Hematopoietic multipotent progenitor cell treated with erythropoietin and hydrocortisone succinate and interleukin-3 and kit ligand, for 17 days (in vitro differentiated cells): ENCODE measurements around the gene DDX31.

Source experiments
- DNase-seq: peaks from one replicate; pipeline ENCODE4 v3.0.0-alpha.2; 2015; ENCODE audit warnings: low spot score

The DDX31 gene

GRCh38 chr9:132637351-132637750 lies 32.4 kb downstream of the DDX31 start:
- DNase-seq, result no peak

DNA sequence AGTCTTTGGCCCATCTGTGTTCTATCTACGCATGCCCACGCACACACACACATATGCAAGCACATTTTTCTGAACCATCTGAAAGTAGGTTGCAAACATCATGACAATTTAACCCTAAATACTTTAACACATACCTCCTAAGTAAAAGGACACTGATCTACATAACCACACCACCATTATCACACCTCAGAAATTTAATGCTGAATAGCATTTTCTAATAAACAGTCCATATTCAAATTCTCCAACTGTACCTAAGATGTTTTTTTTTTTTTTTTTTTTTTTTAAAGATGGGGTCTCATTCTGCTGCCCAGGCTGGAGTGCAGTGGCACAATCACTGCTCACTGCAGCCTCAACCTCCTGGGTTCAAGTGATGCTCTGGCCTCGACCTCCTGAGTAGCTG lies 35.5 kb downstream of the DDX31 start:
- DNase-seq, result no peak

- DNase-seq, result no peak
Observed at GRCh38 chr9:132632413-132633129, 37.2 kb downstream of the DDX31 start.

DNA sequence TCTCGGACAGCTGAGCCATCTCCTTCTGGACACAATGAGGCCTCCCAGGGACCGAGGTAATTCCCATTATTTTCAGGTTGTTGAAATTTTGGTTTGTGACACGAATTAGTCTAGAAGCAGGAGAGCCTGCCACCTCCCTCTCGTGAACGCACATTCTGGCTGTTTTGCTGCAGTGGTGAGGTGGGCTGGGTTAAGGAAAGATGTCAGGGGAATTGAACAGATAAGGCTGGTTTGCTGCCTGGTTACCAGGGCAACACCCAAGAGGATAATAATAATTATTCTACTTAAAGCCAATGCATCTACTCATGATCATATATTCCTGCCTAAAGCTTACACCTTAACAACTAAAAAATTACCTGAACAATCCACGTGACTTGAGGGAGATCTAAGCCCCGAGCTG lies 38.1 kb downstream of the DDX31 start:
- DNase-seq, result no peak

DNA sequence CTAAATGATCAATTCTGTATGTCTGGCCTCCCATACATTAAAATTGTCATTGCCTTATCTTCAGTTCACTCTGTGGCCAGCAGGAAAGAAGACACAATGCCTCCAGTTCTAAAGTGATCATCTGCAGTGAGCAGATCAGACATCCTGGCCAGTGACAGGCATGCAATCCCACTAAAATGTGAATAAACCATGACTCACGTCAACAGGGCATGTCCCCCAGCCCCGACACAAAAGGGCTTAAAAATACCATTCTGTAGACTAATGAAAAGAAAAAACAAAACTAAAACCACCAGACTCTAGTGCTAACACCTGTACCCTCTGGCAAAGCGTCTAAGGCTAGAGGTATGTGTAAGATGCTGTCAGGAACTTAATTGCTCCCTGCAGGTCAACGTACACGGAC lies 38.5 kb downstream of the DDX31 start:
- no peak for DNase-seq

DNA sequence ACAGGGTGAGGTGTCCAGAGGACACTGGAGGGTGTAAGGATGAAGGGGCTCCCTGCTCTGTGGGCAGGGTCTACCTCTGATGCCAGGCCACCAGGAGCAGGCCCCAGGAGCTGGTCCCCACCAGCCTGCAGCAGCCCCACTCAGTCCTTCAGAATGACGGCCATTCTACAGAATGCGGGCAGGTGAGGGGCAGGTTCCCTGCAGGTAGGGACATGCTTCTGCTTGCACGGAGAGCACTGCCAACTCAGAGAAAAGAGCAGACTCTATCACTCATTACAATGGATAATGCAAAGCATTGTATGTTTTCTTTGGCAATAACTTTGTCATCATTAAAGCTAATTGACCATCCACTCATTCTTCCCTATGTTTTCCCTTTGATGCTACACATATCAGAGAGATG lies 39.0 kb downstream of the DDX31 start:
- no peak for DNase-seq

DNA sequence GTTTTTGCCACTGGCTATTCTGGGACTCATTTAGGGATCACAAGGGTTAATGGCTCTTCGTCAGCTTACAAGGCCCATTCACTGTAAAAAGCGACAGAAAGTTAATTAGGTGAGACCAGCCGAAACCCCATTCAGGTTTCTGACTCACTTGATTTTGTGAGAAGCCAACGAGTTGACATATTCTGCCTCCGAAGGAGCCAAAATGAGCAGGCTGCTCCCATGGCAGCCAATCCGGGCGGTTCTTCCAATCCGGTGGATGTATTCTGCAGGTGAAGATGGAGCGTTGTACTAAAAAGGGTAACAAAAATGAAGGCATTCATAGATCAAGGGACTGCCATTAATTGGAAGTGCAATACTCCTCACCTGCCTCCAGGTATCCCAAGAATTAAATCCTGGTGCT lies 39.7 kb downstream of the DDX31 start:
- no peak for DNase-seq

GRCh38 chr9:132628746-132629145 lies 41.0 kb downstream of the DDX31 start:
- DNase-seq, result no peak

GRCh38 chr9:132627594-132627993 lies 42.2 kb downstream of the DDX31 start:
- no peak for DNase-seq

GRCh38 chr9:132627106-132627505 lies 42.7 kb downstream of the DDX31 start:
- DNase-seq, result no peak

- no peak for DNase-seq
Observed at GRCh38 chr9:132626285-132626684, 43.5 kb downstream of the DDX31 start.

DNA sequence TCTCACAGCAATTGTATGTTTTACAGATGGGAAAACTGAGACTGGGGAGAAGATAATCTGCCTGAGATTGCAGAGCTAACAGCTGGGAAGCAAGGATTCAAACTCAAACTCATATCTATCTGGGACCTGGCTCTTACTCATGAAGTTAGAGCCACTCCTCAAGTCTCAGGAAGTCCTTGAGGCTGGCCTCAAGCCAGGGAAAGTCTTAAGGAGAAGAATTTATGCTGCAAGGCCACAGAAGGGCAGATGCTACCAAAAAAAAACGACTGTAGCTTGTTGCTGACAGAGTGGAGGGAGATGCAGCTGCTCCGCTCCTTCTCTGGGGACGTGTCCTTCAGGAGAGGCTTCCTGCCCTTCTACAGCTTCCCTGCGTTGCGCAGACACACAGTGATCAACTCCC lies 47.6 kb downstream of the DDX31 start:
- DNase-seq, result no peak

DNA sequence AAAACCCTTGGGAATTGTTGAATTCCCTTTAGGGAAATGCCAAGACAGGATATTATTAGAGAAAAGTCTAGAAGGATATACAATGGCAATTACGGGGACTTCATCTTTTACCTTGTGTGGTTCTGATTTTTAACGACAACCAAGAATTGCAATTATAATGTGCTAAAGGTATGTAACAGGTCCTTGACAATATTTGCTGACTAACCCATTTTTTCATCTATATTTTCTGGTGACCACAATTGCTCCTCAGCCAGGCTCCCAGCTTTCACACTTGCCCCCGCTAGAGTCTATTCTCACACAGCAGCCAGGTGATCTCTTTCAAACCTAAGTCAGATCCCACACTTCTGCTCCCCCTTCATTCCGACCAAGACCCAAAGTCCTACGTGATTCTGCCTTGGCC lies 53.1 kb downstream of the DDX31 start:
- DNase-seq, result no peak

GRCh38 chr9:132615774-132616173 lies 54.0 kb downstream of the DDX31 start:
- no peak for DNase-seq

- DNase-seq, result no peak
Observed at GRCh38 chr9:132614324-132614723, 55.5 kb downstream of the DDX31 start.

GRCh38 chr9:132610661-132611060 lies 59.1 kb downstream of the DDX31 start:
- no peak for DNase-seq

DNA sequence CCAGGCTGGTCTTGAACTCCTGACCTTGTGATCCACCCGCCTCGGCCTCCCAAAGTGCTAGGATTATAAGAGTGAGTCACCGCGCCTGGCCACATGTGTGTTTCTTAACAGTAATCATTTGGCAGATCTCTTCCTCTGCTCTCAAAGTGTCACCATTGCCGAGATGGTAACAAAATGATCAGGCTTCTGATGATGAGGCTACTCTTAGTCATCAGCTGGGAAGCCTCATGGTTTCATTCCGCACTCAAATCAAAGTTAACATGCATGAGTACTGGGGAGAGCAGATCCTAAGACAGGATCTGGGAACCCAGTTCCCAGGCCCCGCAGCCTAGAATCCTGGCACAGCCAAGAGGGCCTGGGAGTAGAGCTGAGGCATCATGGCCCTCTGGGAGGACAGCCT lies 60.0 kb downstream of the DDX31 start:
- DNase-seq, result no peak

DNA sequence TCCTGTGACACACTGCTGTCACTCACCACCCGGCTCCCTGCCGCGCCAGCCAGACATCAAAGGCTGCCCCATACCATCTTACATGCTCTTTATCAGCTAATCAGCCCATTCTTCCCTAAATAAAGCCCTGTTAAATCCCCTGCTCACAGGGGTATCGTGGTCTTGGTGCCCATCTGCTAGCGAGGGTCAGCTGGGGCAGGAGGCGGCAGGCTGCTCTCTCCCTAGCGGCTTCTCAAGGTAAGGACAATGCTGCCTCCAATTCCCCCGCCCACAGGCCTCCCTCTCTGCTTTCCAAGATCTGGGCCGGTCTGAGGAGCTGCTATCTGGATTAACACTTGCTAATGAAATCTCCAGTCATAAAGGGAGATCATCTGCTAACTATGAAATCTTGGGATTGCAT lies 60.6 kb downstream of the DDX31 start:
- DNase-seq, result no peak

- no peak for DNase-seq
Observed at GRCh38 chr9:132606066-132606465, 63.7 kb downstream of the DDX31 start.

DNA sequence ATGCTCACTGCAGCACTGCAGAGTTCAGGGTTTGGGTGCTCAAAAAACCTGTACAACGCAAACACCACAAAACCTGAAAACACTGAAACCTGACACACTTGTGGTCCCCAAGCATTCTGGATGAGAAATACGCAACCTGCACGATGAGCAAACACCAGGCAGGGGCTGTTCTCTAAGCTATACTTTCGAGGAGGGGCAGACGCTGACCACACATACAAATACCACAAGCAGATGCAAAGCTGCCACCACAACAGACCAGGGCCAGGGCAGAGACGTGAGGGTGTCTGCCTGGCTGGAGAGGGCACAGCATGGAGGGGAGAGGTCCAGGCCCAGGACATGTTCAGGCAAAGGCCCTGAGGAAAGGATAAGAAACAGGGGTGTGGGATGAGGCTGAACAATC lies 64.4 kb downstream of the DDX31 start:
- DNase-seq, result no peak

GRCh38 chr9:132602207-132602606 lies 67.6 kb downstream of the DDX31 start:
- DNase-seq, result no peak

DNA sequence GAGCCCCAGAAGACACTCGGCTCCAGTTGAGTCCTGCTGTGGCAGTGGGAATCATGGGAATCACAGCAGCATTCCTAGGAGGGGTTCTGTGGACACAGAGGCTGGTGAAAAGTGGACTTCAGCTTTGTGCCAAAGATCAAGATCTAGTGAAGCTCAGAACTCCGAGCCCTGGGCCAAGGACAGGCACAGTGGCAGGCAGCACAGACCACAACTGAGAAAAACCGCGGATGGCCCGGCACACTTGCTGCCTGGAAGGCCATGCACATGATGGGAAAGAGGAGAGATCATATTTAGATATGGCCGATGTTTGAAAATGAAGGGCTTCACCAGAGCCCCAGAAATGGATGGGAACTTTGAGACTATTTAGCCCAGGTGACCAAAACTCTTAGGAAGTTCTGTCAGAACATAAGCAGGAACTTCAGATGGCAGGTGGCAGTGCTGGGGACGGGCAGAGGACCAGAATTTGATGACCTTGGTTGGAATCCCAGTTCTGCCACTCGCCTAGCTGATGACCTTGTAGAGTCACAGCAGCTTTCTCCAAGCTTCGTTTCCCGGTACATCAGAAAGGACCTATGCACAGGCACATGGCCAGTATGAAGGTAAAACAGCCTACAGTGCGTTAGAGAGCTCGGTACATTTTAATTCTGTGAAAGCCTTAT lies 69.3 kb downstream of the DDX31 start:
- DNase-seq, result no peak

GRCh38 chr9:132597073-132597775 lies 72.6 kb downstream of the DDX31 start:
- no peak for DNase-seq
